Mesothelial cell of epicardium (in vitro differentiated cells): ENCODE data around the gene SERTM2. TPM values are rescaled to one million over a fixed set of nuclear protein-coding genes. Genes with fewer than 3 reads are reported as not detected.

Source experiments
- DNase-seq, 2 experiments: peaks; one replicate each; pipeline ENCODE4 v3.0.0; 2021; ENCODE audit warnings: low spot score in 2 of 2; ENCODE audit not compliant: unreplicated experiment in 2 of 2
- H3K27ac Mint-ChIP-seq: 2 replicates; pipeline ENCODE4 v1.8.0; 2021; ENCODE audit warnings: mixed read lengths
- H3K27me3 Mint-ChIP-seq: 2 replicates; pipeline ENCODE4 v1.8.0; 2021; ENCODE audit warnings: low read depth, mixed read lengths
- H3K36me3 Mint-ChIP-seq: 2 replicates; pipeline ENCODE4 v1.8.0; 2021; ENCODE audit warnings: mixed read lengths
- H3K4me1 Mint-ChIP-seq: 2 replicates; pipeline ENCODE4 v1.8.0; 2021; ENCODE audit warnings: mixed read lengths
- H3K4me3 Mint-ChIP-seq: 2 replicates; pipeline ENCODE4 v1.8.0; 2021; ENCODE audit warnings: mild to moderate bottlenecking, moderate library complexity, mixed read lengths
- H3K9me3 Mint-ChIP-seq: 2 replicates; pipeline ENCODE4 v1.8.0; 2021; ENCODE audit warnings: mixed read lengths
- CTCF ChIP-seq: fragments of 200-600 bp; sonication (generic); IDR thresholded peaks from one replicate; pipeline ENCODE4 v1.5.0; 2021; ENCODE audit warnings: antibody characterized with exemption; ENCODE audit not compliant: unreplicated experiment
- total RNA-seq: library from RNA; stranded (reverse); gene quantifications from 3 replicates; pipeline ENCODE4 v1.2.1, GENCODE V29; 2021

Gene SERTM2
- total RNA-seq, 1 donor from 2014 or later: 3.8 TPM

GRCh38 chrX:111504941-111505340, 6.5 kb upstream of the SERTM2 start:
- Mint-ChIP-seq H3K27me3 (no peaks in the 10 kb centered on the region), H3K27ac (no peak overlapping the region), H3K9me3 (peaks cover 4% of the 10 kb centered on the region), H3K4me1 (peaks cover 45% of the 10 kb centered on the region), H3K36me3 (no peaks in the 10 kb centered on the region), H3K4me3 (no peak overlapping the region)
- no peak for TF ChIP-seq CTCF
- no peak for DNase-seq

GRCh38 chrX:111505783-111506182, 5.7 kb upstream of the SERTM2 start:
- TF ChIP-seq CTCF: no peak
- H3K4me1 Mint-ChIP-seq: peaks cover 46% of the 10 kb centered on the region
- H3K27me3 Mint-ChIP-seq: no peaks in the 10 kb centered on the region
- H3K36me3 Mint-ChIP-seq: no peaks in the 10 kb centered on the region
- no peak for DNase-seq
- H3K9me3 Mint-ChIP-seq: peaks cover 3% of the 10 kb centered on the region
- H3K27ac Mint-ChIP-seq: no peak overlapping the region
- no peak overlapping the region for H3K4me3 Mint-ChIP-seq

- no peak overlapping the region for H3K4me3 Mint-ChIP-seq
- no peaks in the 10 kb centered on the region for H3K27me3 Mint-ChIP-seq
- no peak for DNase-seq
- H3K4me1 Mint-ChIP-seq: peaks cover 54% of the 10 kb centered on the region
- H3K36me3 Mint-ChIP-seq: no peaks in the 10 kb centered on the region
- no peak overlapping the region for H3K27ac Mint-ChIP-seq
- TF ChIP-seq CTCF: no peak
- peaks cover 3% of the 10 kb centered on the region for H3K9me3 Mint-ChIP-seq
These were observed 4.6 kb upstream of the SERTM2 start for GRCh38 chrX:111506826-111507225.

GRCh38 chrX:111507933-111508332, 3.5 kb upstream of the SERTM2 start:
- Mint-ChIP-seq H3K36me3 (no peaks in the 10 kb centered on the region), H3K9me3 (peaks cover 3% of the 10 kb centered on the region)
- no peak for DNase-seq

GRCh38 chrX:111515298-111515697, 3.9 kb downstream of the SERTM2 start:
- H3K4me3 Mint-ChIP-seq: no peak overlapping the region
- H3K4me1 Mint-ChIP-seq: peaks cover 45% of the 10 kb centered on the region
- H3K27me3 Mint-ChIP-seq: no peaks in the 10 kb centered on the region
- no peak for TF ChIP-seq CTCF
- no peak overlapping the region for H3K27ac Mint-ChIP-seq
- peaks cover 3% of the 10 kb centered on the region for H3K9me3 Mint-ChIP-seq
- no peaks in the 10 kb centered on the region for H3K36me3 Mint-ChIP-seq
- DNase-seq: no peak

More at GRCh38 chrX:111507933-111508332, 3.5 kb upstream of the SERTM2 start:
- Mint-ChIP-seq H3K27me3 (no peaks in the 10 kb centered on the region), H3K4me3 (no peak overlapping the region), H3K27ac (no peak overlapping the region), H3K4me1 (peaks cover 53% of the 10 kb centered on the region)
- no peak for TF ChIP-seq CTCF

GRCh38 chrX:111518667-111519066, 7.2 kb downstream of the SERTM2 start:
- no peak for TF ChIP-seq CTCF
- no peak overlapping the region for H3K4me3 Mint-ChIP-seq
- no peaks in the 10 kb centered on the region for H3K27me3 Mint-ChIP-seq
- H3K4me1 Mint-ChIP-seq: peaks cover 30% of the 10 kb centered on the region
- H3K9me3 Mint-ChIP-seq: peaks cover 3% of the 10 kb centered on the region
- no peak for DNase-seq
- H3K36me3 Mint-ChIP-seq: no peaks in the 10 kb centered on the region
- peak overlapping the region; percentile 90 for H3K27ac Mint-ChIP-seq
